PC-3 (cell line): ENCODE results near the gene PLK5. TPM values are rescaled to one million over a fixed set of nuclear protein-coding genes. Genes with fewer than 3 reads are reported as not detected.

Source experiments
- ATAC-seq: fragments of 200-7000 bp; cut with Tn5 transposase; 2 replicates; pipeline ENCODE4 v1.9.1; 2020; ENCODE audit warnings: mild to moderate bottlenecking, moderate library complexity
- BruUV-seq: library from RNA; stranded (reverse); fragments of 400-500 nt; replicated peaks from 2 replicates; lab custom pipeline; 2021; lab: Mats Ljungman, UMichigan
- CTCF ChIA-PET: fragments of 300-600 bp; sonication (Branson Sonifier 250); formaldehyde crosslinking; loops from one replicate; lab custom pipeline; 2022; ENCODE audit warnings: antibody characterized with exemption; lab: Charles Lee
- POLR2A ChIA-PET: fragments of 300-600 bp; sonication (Branson Sonifier 250); formaldehyde crosslinking; loops from one replicate; lab custom pipeline; 2022; ENCODE audit warnings: antibody characterized with exemption; ENCODE audit not compliant: unreplicated experiment; lab: Charles Lee
- DNase-seq: peaks from one replicate; pipeline ENCODE4 v3.0.0-alpha.2; 2015
- H2AFZ ChIP-seq: fragments of 300-600 bp; sonication (generic); 2 replicates; pipeline ENCODE4 v1.6.0; 2016; ENCODE audit warnings: antibody characterized with exemption, low read length
- H3F3A ChIP-seq: fragments of 300-600 bp; sonication (generic); one replicate; pipeline ENCODE4 v1.6.0; 2017; ENCODE audit warnings: antibody characterized with exemption, low read length, control low read depth, mild to moderate bottlenecking; ENCODE audit not compliant: unreplicated experiment
- H3K27ac ChIP-seq: fragments of 300-600 bp; sonication (generic); 2 replicates; pipeline ENCODE4 v1.5.1; 2016; ENCODE audit warnings: mild to moderate bottlenecking, low read length
- H3K27me3 ChIP-seq: fragments of 300-600 bp; sonication (generic); 2 replicates; pipeline ENCODE4 v1.6.1; 2016; ENCODE audit warnings: low read length, mixed read lengths
- H3K36me3 ChIP-seq: fragments of 300-600 bp; sonication (generic); 2 replicates; pipeline ENCODE4 v1.6.1; 2016; ENCODE audit warnings: low read depth, mixed run types, low read length, mixed read lengths
- H3K4me1 ChIP-seq: fragments of 300-600 bp; sonication (generic); 2 replicates; pipeline ENCODE4 v1.5.1; 2016; ENCODE audit warnings: low read length; ENCODE audit not compliant: insufficient read depth
- H3K4me2 ChIP-seq: fragments of 300-600 bp; sonication (generic); 2 replicates; pipeline ENCODE4 v1.6.0; 2016; ENCODE audit warnings: low read length
- H3K4me3 ChIP-seq: fragments of 300-600 bp; sonication (generic); 2 replicates; pipeline ENCODE4 v1.5.1; 2016; ENCODE audit warnings: mild to moderate bottlenecking, low read length, mixed read lengths
- H3K79me2 ChIP-seq: fragments of 300-600 bp; sonication (generic); 2 replicates; pipeline ENCODE4 v1.6.1; 2017; ENCODE audit warnings: low read length, mixed read lengths
- H3K9ac ChIP-seq: fragments of 300-600 bp; sonication (generic); 2 replicates; pipeline ENCODE4 v1.6.0; 2016; ENCODE audit warnings: mild to moderate bottlenecking, low read length
- H3K9me2 ChIP-seq: fragments of 300-600 bp; sonication (generic); replicated peaks from 2 replicates; pipeline ENCODE4 v1.6.1; 2016; ENCODE audit warnings: mixed run types, low read length, mixed read lengths
- H3K9me3 ChIP-seq: fragments of 300-600 bp; sonication (generic); 2 replicates; pipeline ENCODE4 v1.6.1; 2016; ENCODE audit warnings: low read length, mixed read lengths
- H4K20me1 ChIP-seq: fragments of 300-600 bp; sonication (generic); 2 replicates; pipeline ENCODE4 v1.6.1; 2016; ENCODE audit warnings: low read length, mixed read lengths
- CTCF ChIP-seq: fragments of 300-600 bp; sonication (generic); conservative IDR thresholded peaks from 2 replicates; pipeline ENCODE4 v1.5.1; 2017; ENCODE audit warnings: antibody characterized with exemption, low read depth, mild to moderate bottlenecking, low read length
- EZH2 ChIP-seq: fragments of 300-600 bp; sonication (generic); IDR thresholded peaks from one replicate; pipeline ENCODE4 v1.6.1; 2017; ENCODE audit warnings: antibody characterized with exemption, mild to moderate bottlenecking, low read length; ENCODE audit not compliant: unreplicated experiment
- EZH2phosphoT487 ChIP-seq: fragments of 300-600 bp; sonication (generic); IDR thresholded peaks from 2 replicates; pipeline ENCODE4 v1.6.1; 2018; ENCODE audit warnings: mild to moderate bottlenecking, antibody characterized with exemption, low read length, borderline replicate concordance
- intact Hi-C: fragments of 100-400 bp; cut with micrococcal nuclease; formaldehyde crosslinking; loops from 2 replicates; pipeline ENCODE4 v1.9.0; 2023
- total RNA-seq: library from RNA; depleted of rRNA; stranded (reverse); fragments of >200 nt; gene quantifications from 2 replicates; pipeline ENCODE4 v1.2.3, GENCODE V29; 2014

Gene PLK5
- total RNA-seq, 1 experiment from 2014 or later, result not detected

- H3F3A ChIP-seq, result no peaks in the 10 kb centered on the region
- POLR2A ChIA-PET, result no interaction called here
- no peaks in the 10 kb centered on the region for H3K9me2 ChIP-seq
- ATAC-seq (no peak), DNase-seq (no peak)
- no peaks in the 10 kb centered on the region for H3K4me1 ChIP-seq
- no peak overlapping the region for H3K4me2 ChIP-seq
- H4K20me1 ChIP-seq, result no peaks in the 10 kb centered on the region
- peaks cover 12% of the 10 kb centered on the region for H3K79me2 ChIP-seq
- no peak overlapping the region for H2AFZ ChIP-seq
- H3K9me3 ChIP-seq, result no peaks in the 10 kb centered on the region
- H3K36me3 ChIP-seq, result no peaks in the 10 kb centered on the region
- H3K9ac ChIP-seq, result no peak overlapping the region
- intact Hi-C loops, result no loop called here
- H3K4me3 ChIP-seq, result no peak overlapping the region
- no peak overlapping the region for H3K27ac ChIP-seq
- no TSS peak for BruUV-seq
- TF ChIP-seq EZH2phosphoT487, result no peak
- TF ChIP-seq EZH2, result no peak
- no peak for TF ChIP-seq CTCF
- no peaks in the 10 kb centered on the region for H3K27me3 ChIP-seq
- CTCF ChIA-PET, result no interaction called here
Observed at GRCh38 chr19:1582201-1582600, 58.3 kb downstream of the PLK5 start.

- intact Hi-C loops, result no loop called here
- no peaks in the 10 kb centered on the region for H3F3A ChIP-seq
- H3K9ac ChIP-seq, result no peak overlapping the region
- no peaks in the 10 kb centered on the region for H3K36me3 ChIP-seq
- H3K4me3 ChIP-seq, result no peak overlapping the region
- H2AFZ ChIP-seq, result no peak overlapping the region
- CTCF ChIA-PET, result no interaction called here
- H3K4me2 ChIP-seq, result no peak overlapping the region
- TF ChIP-seq CTCF, result no peak
- TF ChIP-seq EZH2, result no peak
- no peak for TF ChIP-seq EZH2phosphoT487
- no peaks in the 10 kb centered on the region for H3K27me3 ChIP-seq
- no peaks in the 10 kb centered on the region for H3K9me3 ChIP-seq
- no peaks in the 10 kb centered on the region for H4K20me1 ChIP-seq
- peaks cover 28% of the 10 kb centered on the region for H3K79me2 ChIP-seq
- no TSS peak for BruUV-seq
- POLR2A ChIA-PET, result no interaction called here
- ATAC-seq, result no peak
- H3K27ac ChIP-seq, result no peak overlapping the region
- H3K9me2 ChIP-seq, result no peaks in the 10 kb centered on the region
- DNase-seq, result no peak
- no peaks in the 10 kb centered on the region for H3K4me1 ChIP-seq
Observed at GRCh38 chr19:1584500-1585242, 60.8 kb downstream of the PLK5 start.

- Histone ChIP-seq H3K4me3 (no peak overlapping the region), H3K27me3 (no peaks in the 10 kb centered on the region), H3K4me1 (no peaks in the 10 kb centered on the region), H3K4me2 (no peak overlapping the region), H3K36me3 (no peaks in the 10 kb centered on the region), H3F3A (no peaks in the 10 kb centered on the region), H2AFZ (no peak overlapping the region), H3K9me2 (no peaks in the 10 kb centered on the region), H3K79me2 (peaks cover 34% of the 10 kb centered on the region), H3K9me3 (no peaks in the 10 kb centered on the region), H3K27ac (no peak overlapping the region), H3K9ac (no peak overlapping the region), H4K20me1 (no peaks in the 10 kb centered on the region)
- ChIA-PET CTCF (no interaction called here), POLR2A (no interaction called here)
- no TSS peak for BruUV-seq
- ATAC-seq, result no peak
- no peak for DNase-seq
- TF ChIP-seq EZH2 (no peak), CTCF (no peak), EZH2phosphoT487 (no peak)
- intact Hi-C loops, result no loop called here
Observed at GRCh38 chr19:1585243-1585580, 61.3 kb downstream of the PLK5 start.
